Measurements from ENCODE around the gene SCAP.

The SCAP gene

DNA sequence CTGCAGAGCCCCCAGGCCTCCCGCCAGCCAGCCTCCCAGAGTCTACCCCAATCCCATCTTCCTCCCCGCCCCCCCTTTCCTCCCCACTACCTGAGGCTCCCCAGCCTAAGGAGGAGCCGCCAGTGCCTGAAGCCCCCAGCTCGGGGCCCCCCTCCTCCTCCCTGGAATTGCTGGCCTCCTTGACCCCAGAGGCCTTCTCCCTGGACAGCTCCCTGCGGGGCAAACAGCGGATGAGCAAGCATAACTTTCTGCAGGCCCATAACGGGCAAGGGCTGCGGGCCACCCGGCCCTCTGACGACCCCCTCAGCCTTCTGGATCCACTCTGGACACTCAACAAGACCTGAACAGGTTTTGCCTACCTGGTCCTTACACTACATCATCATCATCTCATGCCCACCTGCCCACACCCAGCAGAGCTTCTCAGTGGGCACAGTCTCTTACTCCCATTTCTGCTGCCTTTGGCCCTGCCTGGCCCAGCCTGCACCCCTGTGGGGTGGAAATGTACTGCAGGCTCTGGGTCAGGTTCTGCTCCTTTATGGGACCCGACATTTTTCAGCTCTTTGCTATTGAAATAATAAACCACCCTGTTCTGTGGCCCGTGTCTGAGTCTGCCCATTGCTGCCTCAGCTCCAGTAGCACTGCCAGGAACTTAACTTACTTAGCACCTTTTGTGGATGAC is 62.8 kb downstream of the SCAP start:
- no peak for DNase-seq

DNA sequence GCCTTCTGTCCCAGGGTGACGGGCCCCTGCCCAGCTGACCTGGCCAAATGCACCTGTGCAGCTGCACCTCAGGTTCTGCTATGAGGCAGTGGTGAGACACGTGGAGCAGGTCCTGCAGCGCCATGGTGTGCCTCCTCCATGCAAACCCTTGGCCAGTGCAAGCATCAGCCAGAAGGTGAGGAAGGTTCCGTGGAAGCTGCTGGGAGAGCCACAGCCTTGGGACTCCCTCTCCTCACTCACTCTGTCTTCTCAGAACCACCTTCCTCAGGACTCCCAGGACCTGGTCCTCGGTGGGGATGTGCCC is 63.3 kb downstream of the SCAP start:
- no peak for DNase-seq

DNA sequence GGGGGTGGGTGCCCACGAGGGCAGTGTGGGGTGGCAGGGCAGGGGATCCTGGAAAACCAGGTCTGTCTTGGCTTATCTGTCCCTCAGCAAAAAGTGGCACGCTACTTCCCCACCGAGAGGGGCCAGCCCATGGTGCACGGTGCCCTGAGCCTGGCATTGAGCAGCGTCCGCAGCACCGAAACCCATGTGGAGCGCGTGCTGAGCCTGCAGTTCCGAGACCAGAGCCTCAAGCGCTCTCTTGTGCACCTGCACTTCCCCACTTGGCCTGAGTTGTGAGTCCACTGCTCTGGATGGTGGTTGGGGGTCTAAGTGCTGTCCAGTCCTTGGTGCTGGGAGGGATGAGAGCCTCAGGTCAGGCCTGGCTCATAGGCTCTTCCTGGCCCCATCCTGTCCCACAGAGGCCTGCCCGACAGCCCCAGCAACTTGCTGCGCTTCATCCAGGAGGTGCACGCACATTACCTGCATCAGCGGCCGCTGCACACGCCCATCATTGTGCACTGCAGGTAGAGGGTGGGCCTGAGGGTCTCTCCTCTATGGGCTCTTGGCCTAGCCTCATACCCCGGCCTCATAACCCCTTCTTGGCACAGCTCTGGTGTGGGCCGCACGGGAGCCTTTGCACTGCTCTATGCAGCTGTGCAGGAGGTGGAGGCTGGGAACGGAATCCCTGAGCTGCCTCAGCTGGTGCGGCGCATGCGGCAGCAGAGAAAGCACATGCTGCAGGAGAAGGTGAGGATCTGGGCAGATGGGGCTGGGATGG is 63.9 kb downstream of the SCAP start:
- DNase-seq = no peak

DNA sequence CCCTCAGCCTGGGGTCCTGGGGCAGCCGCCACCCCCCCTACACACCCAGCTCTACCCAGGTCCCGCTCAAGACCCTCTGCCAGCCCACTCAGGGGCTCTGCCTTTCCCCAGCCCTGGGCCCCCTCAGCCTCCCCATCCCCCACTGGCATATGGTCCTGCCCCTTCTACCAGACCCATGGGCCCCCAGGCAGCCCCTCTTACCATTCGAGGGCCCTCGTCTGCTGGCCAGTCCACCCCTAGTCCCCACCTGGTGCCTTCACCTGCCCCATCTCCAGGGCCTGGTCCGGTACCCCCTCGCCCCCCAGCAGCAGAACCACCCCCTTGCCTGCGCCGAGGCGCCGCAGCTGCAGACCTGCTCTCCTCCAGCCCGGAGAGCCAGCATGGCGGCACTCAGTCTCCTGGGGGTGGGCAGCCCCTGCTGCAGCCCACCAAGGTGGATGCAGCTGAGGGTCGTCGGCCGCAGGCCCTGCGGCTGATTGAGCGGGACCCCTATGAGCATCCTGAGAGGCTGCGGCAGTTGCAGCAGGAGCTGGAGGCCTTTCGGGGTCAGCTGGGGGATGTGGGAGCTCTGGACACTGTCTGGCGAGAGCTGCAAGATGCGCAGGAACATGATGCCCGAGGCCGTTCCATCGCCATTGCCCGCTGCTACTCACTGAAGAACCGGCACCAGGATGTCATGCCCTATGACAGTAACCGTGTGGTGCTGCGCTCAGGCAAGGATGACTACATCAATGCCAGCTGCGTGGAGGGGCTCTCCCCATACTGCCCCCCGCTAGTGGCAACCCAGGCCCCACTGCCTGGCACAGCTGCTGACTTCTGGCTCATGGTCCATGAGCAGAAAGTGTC is 64.7 kb downstream of the SCAP start:
- DNase-seq = no peak

DNA sequence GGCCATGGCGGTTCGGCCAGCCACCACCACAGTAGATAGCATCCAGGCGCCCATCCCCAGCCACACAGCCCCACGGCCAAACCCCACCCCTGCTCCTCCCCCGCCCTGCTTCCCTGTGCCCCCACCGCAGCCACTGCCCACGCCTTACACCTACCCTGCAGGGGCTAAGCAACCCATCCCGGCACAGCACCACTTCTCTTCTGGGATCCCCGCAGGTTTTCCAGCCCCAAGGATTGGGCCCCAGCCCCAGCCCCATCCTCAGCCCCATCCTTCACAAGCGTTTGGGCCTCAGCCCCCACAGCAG is 65.4 kb downstream of the SCAP start:
- no peak for DNase-seq

DNA sequence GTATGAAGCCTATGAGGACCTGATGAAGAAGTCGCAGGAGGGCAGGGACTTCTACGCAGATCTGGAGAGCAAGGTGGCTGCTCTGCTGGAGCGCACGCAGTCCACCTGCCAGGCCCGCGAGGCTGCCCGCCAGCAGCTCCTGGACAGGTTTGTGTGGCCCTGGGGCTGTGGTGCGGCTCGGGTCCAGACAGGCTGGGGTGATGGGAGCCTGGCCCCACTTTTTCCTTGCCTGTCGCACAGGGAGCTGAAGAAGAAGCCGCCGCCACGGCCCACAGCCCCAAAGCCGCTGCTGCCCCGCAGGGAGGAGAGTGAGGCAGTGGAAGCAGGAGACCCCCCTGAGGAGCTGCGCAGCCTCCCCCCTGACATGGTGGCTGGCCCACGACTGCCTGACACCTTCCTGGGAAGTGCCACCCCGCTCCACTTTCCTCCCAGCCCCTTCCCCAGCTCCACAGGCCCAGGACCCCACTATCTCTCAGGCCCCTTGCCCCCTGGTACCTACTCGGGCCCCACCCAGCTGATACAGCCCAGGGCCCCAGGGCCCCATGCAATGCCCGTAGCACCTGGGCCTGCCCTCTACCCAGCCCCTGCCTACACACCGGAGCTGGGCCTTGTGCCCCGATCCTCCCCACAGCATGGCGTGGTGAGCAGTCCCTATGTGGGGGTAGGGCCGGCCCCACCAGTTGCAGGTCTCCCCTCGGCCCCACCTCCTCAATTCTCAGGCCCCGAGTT is 65.9 kb downstream of the SCAP start:
- DNase-seq = no peak

DNA sequence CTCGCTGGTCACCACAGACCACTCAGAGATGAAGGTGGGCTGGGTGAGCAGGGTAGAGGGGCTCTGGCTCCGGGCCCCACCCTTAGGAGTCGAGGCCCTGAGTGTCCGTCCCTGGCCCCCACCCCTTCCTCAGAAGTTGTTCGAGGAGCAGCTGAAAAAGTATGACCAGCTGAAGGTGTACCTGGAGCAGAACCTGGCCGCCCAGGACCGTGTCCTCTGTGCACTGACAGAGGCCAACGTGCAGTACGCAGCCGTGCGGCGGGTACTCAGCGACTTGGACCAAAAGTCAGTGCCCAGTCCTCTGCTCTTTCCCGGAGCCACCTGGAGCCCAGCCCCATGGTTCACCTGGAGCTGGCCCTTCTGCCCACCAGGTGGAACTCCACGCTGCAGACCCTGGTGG is 66.5 kb downstream of the SCAP start:
- DNase-seq = no peak

DNA sequence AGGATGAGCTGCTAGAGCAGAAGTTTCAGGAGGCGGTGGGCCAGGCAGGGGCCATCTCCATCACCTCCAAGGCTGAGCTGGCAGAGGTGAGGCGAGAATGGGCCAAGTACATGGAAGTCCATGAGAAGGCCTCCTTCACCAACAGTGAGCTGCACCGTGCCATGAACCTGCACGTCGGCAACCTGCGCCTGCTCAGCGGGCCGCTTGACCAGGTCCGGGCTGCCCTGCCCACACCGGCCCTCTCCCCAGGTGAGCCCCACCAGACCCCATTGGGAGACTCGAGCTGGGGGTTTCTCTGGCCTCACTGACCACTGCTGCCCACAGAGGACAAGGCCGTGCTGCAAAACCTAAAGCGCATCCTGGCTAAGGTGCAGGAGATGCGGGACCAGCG is 66.9 kb downstream of the SCAP start:
- DNase-seq = no peak

DNA sequence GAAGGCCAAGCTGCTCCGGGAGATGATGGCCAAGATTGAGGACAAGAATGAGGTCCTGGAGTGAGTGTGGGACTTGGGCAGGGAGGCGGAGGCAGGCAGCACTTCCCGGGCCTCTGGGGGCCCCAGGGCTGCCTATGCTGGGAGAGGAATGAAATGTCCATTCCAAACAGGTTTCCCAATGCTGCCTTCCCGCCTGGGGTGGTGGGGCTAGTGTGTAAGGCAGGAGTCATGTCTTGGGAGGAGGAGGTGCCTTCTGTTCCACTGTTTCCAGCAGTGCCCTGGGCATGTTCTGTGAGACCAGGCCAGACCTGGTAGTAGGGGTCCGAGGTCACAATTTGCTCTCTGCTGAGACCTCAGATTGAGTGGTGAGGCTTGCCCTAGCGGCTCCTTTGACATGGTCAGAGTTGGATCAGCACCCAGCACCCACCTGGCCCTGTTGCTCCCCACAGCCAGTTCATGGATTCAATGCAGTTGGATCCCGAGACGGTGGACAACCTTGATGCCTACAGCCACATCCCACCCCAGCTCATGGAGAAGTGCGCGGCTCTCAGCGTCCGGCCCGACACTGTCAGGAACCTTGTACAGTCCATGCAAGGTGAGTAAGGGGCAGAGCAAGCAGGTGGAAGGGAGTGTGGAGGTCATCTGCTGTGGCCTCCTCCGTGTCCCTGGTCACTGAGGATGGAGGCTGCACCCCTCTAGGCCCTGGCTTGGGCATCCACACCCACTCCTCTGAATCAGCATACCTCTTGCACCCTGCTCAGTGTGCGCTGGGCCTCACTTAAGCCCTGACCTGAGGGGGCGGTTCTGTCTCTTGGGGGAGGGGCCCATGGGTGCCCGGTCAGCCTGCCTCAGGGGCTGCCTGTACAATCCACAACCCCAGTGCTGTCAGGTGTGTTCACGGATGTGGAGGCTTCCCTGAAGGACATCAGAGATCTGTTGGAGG is 67.6 kb downstream of the SCAP start:
- DNase-seq = no peak

DNA sequence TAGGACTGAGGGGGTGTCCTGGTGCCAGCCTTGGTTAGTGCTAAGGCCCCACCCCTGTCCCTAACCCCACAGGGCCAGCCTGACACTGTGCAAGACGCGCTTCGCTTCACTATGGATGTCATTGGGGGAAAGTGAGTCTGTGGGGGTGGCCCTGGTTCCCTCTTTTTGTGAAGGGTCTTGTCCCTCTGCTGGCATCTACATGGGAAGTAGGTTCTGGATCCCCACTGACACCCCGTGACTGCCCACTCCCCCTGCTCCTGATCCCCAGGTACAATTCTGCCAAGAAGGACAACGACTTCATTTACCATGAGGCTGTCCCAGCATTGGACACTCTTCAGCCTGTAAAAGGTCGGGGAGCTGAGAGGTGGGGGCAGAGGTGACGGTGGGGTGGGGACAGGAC is 68.5 kb downstream of the SCAP start:
- no peak for DNase-seq

DNA sequence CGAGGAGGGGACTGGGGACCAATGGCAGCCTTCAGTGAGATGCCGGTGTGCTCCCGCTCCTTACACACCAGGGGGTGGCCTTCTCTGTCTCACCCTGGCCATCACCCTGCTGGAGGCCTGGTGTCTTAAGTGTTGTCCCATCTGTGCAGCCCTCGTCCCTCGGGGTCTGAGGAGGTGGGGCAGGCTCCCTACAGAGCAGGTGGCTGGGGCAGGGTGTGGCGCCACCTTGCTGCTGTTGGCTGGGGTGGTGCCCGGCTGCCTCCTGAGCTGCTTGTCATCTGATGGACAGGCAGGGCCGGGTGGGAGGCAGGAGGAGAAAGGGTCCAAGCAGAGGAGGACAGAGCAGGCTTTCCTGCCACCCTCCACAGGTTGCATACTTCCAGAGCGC is 69.0 kb downstream of the SCAP start:
- no peak for DNase-seq

DNA sequence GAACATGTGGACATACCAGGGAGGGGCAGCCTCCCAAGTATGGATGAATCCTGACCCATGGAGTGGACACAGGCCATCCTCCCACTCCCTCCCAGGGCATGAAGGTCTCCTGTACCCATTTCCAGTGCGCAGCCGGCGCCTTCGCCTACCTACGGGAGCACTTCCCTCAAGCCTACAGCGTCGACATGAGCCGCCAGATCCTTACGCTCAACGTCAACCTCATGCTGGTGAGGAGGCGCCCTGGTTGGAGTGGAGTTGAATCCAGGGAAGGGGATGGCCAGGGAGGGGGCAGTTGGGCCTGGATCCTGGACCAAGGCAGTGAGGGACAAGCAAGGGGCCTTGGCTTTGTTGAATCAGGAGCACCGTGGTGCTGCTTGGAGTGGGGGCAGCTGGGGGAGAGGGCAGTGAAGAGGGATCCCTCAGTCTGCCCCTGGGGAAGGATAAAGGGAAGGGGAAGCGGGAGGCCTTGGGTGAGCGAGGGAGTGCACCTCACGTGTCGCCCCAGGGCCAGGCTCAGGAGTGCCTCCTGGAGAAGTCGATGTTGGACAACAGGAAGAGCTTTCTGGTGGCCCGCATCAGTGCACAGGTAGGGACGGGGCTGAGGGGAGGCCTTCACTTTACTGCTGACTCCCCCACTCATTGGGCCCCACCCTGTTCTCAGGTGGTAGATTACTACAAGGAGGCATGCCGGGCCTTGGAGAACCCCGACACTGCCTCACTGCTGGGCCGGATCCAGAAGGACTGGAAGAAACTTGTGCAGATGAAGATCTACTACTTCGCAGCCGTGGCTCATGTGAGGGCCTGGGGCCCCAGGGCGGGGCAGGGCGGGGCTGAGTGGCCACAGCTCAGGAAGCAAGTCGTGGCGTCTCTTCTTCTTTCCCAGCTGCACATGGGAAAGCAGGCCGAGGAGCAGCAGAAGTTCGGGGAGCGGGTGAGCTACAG is 69.7 kb downstream of the SCAP start:
- DNase-seq = no peak

DNA sequence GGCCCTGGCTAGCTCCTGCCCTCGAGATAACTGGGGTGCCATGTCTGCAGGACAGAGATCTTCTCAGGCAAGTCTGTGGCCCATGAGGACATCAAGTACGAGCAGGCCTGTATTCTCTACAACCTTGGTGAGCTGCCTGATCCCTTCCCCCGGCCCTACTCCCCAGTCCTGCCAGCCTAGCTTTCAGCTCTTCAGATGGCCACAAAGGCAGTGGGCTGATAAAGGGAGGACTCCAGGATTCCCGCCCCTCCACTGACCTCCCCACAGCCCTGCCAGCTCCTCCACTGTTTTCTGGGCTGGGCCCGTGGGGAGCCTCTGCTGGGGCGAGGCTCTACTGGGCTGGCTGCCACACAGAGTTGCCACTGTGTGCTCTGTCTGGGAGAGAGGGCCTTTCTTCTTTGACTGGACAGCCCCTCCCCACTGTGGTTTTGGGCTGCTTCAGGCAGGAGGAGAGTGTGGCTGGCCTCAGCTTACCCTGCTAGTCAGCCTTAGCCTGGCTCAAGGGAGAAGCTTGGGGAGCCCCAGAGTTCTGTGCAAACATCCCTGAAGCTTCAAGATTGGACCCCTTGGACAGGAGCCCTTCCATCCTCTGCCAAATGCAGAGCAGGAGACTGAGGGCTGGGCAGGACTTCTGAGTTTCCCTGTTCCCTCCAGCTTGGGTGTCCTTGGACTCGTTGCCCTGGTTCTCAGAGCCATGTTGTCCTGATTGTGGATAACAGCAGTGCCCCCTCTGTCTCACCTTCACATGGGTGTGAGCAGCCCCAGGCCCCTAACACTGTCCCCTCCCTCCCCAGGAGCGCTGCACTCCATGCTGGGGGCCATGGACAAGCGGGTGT is 70.6 kb downstream of the SCAP start:
- peak; percentile 23 for DNase-seq

DNA sequence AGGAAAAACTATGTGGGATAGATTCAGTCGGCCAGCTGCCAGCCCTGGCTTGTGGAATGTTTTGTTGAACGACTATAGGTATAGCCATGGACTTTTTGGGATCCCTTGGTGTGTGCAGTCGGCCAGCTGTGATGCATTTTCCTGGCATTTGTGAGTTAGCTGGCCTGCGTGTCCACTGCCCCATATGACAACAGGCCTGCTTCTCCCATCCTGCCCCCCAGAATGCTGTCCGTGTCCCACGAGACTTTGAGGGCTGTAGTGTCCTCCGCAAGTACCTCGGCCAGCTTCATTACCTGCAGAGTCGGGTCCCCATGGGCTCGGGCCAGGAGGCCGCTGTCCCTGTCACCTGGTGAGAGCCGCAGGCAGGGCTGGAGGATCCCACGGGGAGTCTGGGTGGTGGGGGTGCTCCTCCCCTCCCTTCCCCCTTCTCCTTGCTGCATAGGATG is 71.3 kb downstream of the SCAP start:
- no peak for DNase-seq

DNA sequence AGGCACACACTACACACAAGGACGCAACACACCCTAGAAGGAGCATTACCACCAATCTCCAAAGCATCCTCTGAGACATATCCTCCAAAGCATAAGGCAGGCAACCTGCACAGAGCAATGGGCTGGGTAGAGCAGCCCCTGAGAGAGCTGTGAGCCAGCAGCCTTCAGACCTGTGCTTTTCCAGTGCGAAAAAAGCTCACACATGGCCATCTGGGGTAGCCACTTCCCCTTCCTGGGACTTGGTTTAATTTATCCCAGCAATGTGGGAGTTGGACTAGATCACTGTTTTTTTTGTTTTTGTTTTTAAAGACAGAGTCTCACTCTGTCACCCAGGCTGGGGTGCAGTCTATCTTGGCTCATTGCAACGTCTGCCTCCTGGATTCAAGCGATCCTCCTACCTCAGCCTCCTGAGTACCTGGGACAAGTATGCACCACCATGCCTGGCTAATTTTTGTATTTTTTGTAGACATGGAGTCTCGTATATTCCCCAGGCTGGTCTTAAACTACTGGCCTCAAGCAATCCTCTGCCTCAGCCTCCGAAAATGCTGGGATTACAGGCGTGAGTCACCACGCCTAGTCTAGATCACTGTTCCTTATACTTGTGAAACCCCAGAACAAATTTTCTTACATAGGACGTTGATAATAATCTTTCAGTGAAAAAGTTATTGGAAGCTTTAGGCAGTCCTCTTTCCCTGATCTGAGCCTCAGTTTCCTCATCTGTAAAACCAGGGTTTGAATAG is 76.0 kb downstream of the SCAP start:
- DNase-seq = no peak

DNA sequence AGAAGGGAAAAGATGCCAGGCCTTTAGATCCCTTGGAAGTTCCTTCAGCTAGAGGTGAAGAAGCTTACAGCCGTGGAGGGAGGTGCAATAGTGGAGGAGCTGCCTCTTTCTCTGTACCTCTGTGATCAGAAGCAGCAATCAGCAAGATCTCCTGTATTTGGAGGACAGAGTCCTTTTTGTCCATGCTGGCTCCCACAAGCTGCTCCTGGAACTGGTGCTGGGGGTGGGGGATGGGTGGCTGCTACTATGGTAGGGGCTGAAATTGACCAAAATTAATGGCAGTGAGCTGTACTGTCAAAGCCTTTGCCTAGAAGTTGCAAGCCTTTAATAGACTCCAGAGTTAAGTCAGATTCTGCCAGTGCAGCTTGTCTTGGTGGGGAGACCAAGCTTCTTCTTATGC is 76.7 kb downstream of the SCAP start:
- DNase-seq = no peak

DNA sequence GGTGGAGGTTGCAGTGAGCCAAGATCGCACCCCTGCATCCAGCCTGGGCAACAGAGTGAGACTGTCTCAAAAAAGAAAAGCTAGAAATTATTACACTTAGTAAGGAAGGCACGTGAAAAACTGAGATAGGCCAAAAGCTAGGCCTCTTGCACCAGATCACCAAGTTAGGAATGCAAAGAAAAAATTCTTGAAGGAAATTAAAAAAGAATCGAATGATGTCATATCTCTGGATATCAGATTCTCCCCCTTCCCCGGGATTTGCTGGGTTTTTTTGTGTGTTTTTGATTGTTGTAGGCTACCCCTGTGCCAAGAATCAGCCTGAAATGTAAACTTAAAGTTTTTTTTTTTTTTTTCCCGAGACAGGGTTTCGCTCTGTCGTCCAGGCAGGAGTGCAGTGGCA is 77.5 kb downstream of the SCAP start:
- DNase-seq = no peak

DNA sequence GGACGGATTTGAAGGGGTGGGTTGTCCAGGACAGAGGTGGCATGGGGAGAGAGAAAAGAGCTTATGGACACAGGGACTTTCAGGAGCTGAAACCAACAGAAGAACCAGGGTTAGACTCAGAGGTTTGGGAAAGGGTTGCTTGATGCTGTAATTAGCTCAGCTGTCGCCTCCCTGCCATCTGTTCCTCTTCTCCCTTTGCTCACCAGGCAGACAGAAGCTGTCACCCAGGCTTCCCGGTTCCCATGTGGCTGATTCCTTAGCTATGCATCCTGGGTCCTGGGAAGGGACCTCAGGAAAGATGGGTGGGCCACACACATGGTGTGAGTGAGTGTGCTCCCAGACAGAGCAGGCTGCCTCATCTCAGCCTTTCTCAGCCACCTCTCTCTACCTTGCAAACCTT is 80.9 kb downstream of the SCAP start:
- DNase-seq = no peak

DNA sequence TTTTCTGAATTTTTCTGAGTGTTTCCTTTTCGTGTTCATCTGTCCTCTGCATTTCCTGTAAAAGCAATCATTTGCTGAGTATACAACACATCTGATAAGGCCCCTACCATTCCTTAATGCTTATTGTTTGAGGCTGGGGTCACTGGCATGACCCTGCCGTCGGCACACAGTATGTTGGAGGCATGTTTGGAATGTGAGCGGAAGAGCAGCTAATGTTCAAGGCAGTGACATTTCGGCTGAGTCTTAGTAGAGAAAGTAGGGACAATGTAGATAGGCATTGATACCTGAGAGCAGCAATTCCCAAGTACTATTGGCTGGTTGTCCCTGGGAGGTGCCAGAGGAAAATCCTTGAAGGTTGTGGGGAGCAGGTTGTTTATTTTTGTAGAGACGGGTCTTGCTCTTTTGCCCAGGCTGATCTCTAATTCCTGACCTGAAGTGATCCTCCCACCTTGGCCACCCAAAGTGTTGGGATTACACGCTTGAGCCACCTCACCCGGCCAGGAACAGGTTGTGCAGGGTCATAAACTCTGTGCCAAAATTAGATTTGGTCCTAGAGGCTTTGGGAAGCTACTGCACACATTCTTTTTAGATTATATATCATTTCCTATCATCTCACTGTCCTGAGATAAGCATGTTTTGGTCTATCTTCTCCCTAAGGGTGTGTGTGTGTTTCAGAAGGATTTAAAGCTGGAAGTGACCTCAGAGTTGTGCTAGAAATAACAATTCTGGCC is 81.4 kb downstream of the SCAP start:
- DNase-seq = no peak

Measured in OCI-M1 (cell line).